CD14-positive monocyte (primary cell): ENCODE measurements around the gene TBX15. TPM values are rescaled to one million over a fixed set of nuclear protein-coding genes. Genes with fewer than 3 reads are reported as not detected.

Experiments
- DNase-seq, 3 donors: peaks; one replicate each; pipeline ENCODE4 v3.0.0-alpha.2; 2011 to 2022
- H2AFZ ChIP-seq: 2 replicates; pipeline ENCODE4 v1.6.0; 2012; ENCODE audit warnings: mild to moderate bottlenecking, low read depth, low read length, inconsistent platforms; ENCODE audit not compliant: insufficient read depth, poor library complexity, severe bottlenecking
- H3K27ac ChIP-seq, 2 donors: 1 replicate in 1 of 2; 2 replicates in 1 of 2; pipeline ENCODE4 v1.5.1; 2012 to 2013; ENCODE audit warnings: low read length in 2 of 2, control low read depth in 1 of 2, inconsistent platforms in 1 of 2, low read depth in 1 of 2, mild to moderate bottlenecking in 1 of 2
- H3K27me3 ChIP-seq, 2 donors: one replicate each; pipeline versions ENCODE4 v1.6.0 to v1.6.1; 2011 to 2013; ENCODE audit warnings: low read length in 2 of 2; ENCODE audit not compliant: control insufficient read depth in 2 of 2, insufficient read depth in 2 of 2
- H3K36me3 ChIP-seq, 2 donors: replicated peaks in 1 of 2; 1 replicate in 1 of 2; 2 replicates in 1 of 2; pipeline versions ENCODE4 v1.5.1 to v1.6.1; 2012 to 2013; ENCODE audit warnings: low read length in 2 of 2, control low read depth in 1 of 2, inconsistent platforms in 1 of 2, mild to moderate bottlenecking in 1 of 2; ENCODE audit not compliant: insufficient read depth in 2 of 2, control insufficient read depth in 1 of 2
- H3K4me1 ChIP-seq, 2 donors: 1 replicate in 1 of 2; 2 replicates in 1 of 2; pipeline versions ENCODE4 v1.5.1 to v1.6.1; 2012 to 2013; ENCODE audit warnings: low read length in 2 of 2, control low read depth in 1 of 2, inconsistent platforms in 1 of 2, mild to moderate bottlenecking in 1 of 2, moderate library complexity in 1 of 2; ENCODE audit not compliant: insufficient read depth in 2 of 2, control insufficient read depth in 1 of 2
- H3K4me2 ChIP-seq: replicated peaks from 2 replicates; pipeline ENCODE3; 2012; ENCODE audit warnings: low read length, moderate library complexity, mild to moderate bottlenecking; ENCODE audit not compliant: poor library complexity, severe bottlenecking; ENCODE audit errors: extremely low read depth
- H3K4me3 ChIP-seq, 3 experiments: fragments of 200-600 bp in 1 of 3; sonication (generic) in 1 of 3; replicated peaks in 1 of 3; 1 replicate in 2 of 3; 2 replicates in 1 of 3; pipeline ENCODE4 v1.5.1; 2011 to 2013; ENCODE audit warnings: low read length in 3 of 3, mild to moderate bottlenecking in 3 of 3, control low read depth in 2 of 3, low read depth in 2 of 3, inconsistent platforms in 1 of 3, moderate library complexity in 1 of 3
- H3K79me2 ChIP-seq: 2 replicates; pipeline ENCODE4 v1.6.0; 2012; ENCODE audit warnings: mild to moderate bottlenecking, control low read depth, inconsistent platforms, low read length, moderate library complexity; ENCODE audit not compliant: insufficient read depth
- H3K9ac ChIP-seq: 2 replicates; pipeline ENCODE4 v1.6.0; 2017; ENCODE audit warnings: low read length, mild to moderate bottlenecking; ENCODE audit not compliant: insufficient read depth, poor library complexity, severe bottlenecking
- H3K9me3 ChIP-seq, 2 donors: replicated peaks in 1 of 2; 1 replicate in 1 of 2; 2 replicates in 1 of 2; pipeline versions ENCODE4 v1.5.1 to v1.6.1; 2012 to 2013; ENCODE audit warnings: low read length in 2 of 2, control low read depth in 1 of 2; ENCODE audit not compliant: control insufficient read depth in 1 of 2, insufficient read depth in 1 of 2
- H4K20me1 ChIP-seq: 2 replicates; pipeline ENCODE4 v1.6.0; 2012; ENCODE audit warnings: mild to moderate bottlenecking, low read length, control low read depth, moderate library complexity; ENCODE audit not compliant: insufficient read depth
- H3K27ac Mint-ChIP-seq, 7 donors: one replicate each; pipeline ENCODE4 v1.8.0; 2020; ENCODE audit warnings: mild to moderate bottlenecking in 7 of 7, mixed read lengths in 7 of 7, moderate library complexity in 6 of 7, inconsistent platforms in 2 of 7
- H3K27me3 Mint-ChIP-seq, 3 donors: one replicate each; pipeline ENCODE4 v1.8.0; 2021 to 2022; ENCODE audit warnings: low read depth in 3 of 3, mild to moderate bottlenecking in 3 of 3, mixed read lengths in 3 of 3, moderate library complexity in 3 of 3, inconsistent platforms in 1 of 3
- H3K36me3 Mint-ChIP-seq, 2 donors: one replicate each; pipeline ENCODE4 v1.8.0; 2020; ENCODE audit warnings: mixed read lengths in 2 of 2, inconsistent platforms in 1 of 2, mild to moderate bottlenecking in 1 of 2
- H3K4me1 Mint-ChIP-seq: one replicate; pipeline ENCODE4 v1.8.0; 2020; ENCODE audit warnings: mild to moderate bottlenecking, mixed read lengths
- H3K4me3 Mint-ChIP-seq, 2 donors: one replicate each; pipeline ENCODE4 v1.8.0; 2020; ENCODE audit warnings: mild to moderate bottlenecking in 2 of 2, mixed read lengths in 2 of 2, moderate library complexity in 1 of 2
- H3K9me3 Mint-ChIP-seq, 7 donors: one replicate each; pipeline ENCODE4 v1.8.0; 2020 to 2022; ENCODE audit warnings: mixed read lengths in 7 of 7, mild to moderate bottlenecking in 6 of 7, moderate library complexity in 6 of 7, inconsistent platforms in 2 of 7
- CTCF ChIP-seq: fragments of 200-600 bp; IDR thresholded peaks from one replicate; pipeline ENCODE4 v1.8.0; 2022; ENCODE audit warnings: antibody characterized with exemption, mild to moderate bottlenecking
- WGBS: methylation state at CpG from one replicate; pipeline ENCODE4 v1.1.5; 2013; ENCODE audit warnings: missing lambda C conversion rate; ENCODE audit not compliant: insufficient coverage; 5-methylcytosine and 5-hydroxymethylcytosine counted together
- intact Hi-C, 2 donors: fragments of 100-400 bp; cut with micrococcal nuclease; formaldehyde crosslinking; loops; one replicate each; pipeline versions ENCODE4 v1.15.0 to v1.15.1; 2023
- polyA plus RNA-seq, 3 donors: library from polyadenylated mRNA; depleted of rRNA in 1 of 3; unstranded in 2 of 3; stranded (reverse) in 1 of 3; fragments of 300-500 nt in 2 of 3; fragments of >200 nt in 1 of 3; fragmentation: Illumina TruSeq in 2 of 3; gene quantifications; 1 replicate in 2 of 3; 2 replicates in 1 of 3; pipeline ENCODE4 v1.2.3, GENCODE V29; 2012 to 2021

TBX15 gene
- polyA plus RNA-seq, 3 donors, result not detected

GRCh38 chr1:118881751-118882150 lies 106.4 kb downstream of the TBX15 start:
- no CpG with 5 or more reads among the region's 2 CpGs for WGBS
- peaks cover 0 to 10% (median 5%) of the 10 kb centered on the region in 7 donors for H3K9me3 Mint-ChIP-seq

GRCh38 chr1:118878661-118879060 lies 109.5 kb downstream of the TBX15 start:
- no peaks in the 10 kb centered on the region for H3K9me3 Mint-ChIP-seq
- no peaks in the 10 kb centered on the region for H4K20me1 ChIP-seq
- H3K4me3 Mint-ChIP-seq, result no peak overlapping the region
- H3K79me2 ChIP-seq, result no peaks in the 10 kb centered on the region
- intact Hi-C loops, result no loop called here
- no peaks in the 10 kb centered on the region for H3K27me3 ChIP-seq
- H3K4me1 ChIP-seq, result no peaks in the 10 kb centered on the region
- no peak overlapping the region for H3K4me3 ChIP-seq
- no peak overlapping the region for H3K27ac Mint-ChIP-seq
- H3K27ac ChIP-seq, result no peak overlapping the region
- no peaks in the 10 kb centered on the region for H3K36me3 Mint-ChIP-seq
- no peak for TF ChIP-seq CTCF
- no peaks in the 10 kb centered on the region for H3K36me3 ChIP-seq
- peaks cover 0 to 1% (median 0%) of the 10 kb centered on the region in 3 donors for H3K27me3 Mint-ChIP-seq
- WGBS, result 67% methylated on average over 3 of the region's 4 CpGs
- peaks cover 0 to 5% of the 10 kb centered on the region in 2 donors for H3K9me3 ChIP-seq
- no peak overlapping the region for H3K9ac ChIP-seq
- no peak overlapping the region for H3K4me2 ChIP-seq
- no peak for DNase-seq
- no peaks in the 10 kb centered on the region for H3K4me1 Mint-ChIP-seq
- no peak overlapping the region for H2AFZ ChIP-seq

More at GRCh38 chr1:118881751-118882150, 106.4 kb downstream of the TBX15 start:
- Mint-ChIP-seq H3K27me3 (peaks cover 0 to 1% (median 0%) of the 10 kb centered on the region in 3 donors), H3K36me3 (no peaks in the 10 kb centered on the region), H3K4me1 (no peaks in the 10 kb centered on the region), H3K4me3 (no peak overlapping the region), H3K27ac (no peak overlapping the region)
- Histone ChIP-seq H3K27ac (no peak overlapping the region), H3K4me2 (no peak overlapping the region), H3K79me2 (no peaks in the 10 kb centered on the region), H3K9me3 (peaks cover 6 to 14% of the 10 kb centered on the region in 2 donors), H4K20me1 (no peaks in the 10 kb centered on the region), H3K27me3 (no peaks in the 10 kb centered on the region), H3K9ac (no peak overlapping the region), H2AFZ (no peak overlapping the region), H3K36me3 (no peaks in the 10 kb centered on the region), H3K4me1 (no peaks in the 10 kb centered on the region), H3K4me3 (no peak overlapping the region)
- no peak for TF ChIP-seq CTCF
- intact Hi-C loops, result no loop called here
- DNase-seq, result no peak
